AG09319 (cell line): ENCODE results near the gene CA10.

Experiments used
- DNase-seq: peaks from one replicate; pipeline ENCODE4 v3.0.0-alpha.2; 2010; ENCODE audit warnings: low read depth; ENCODE audit errors: extremely low read depth
- CTCF ChIP-seq: IDR thresholded peaks from 2 replicates; pipeline ENCODE4 v1.5.1; 2011; ENCODE audit warnings: low read depth, mild to moderate bottlenecking, inconsistent platforms, low read length, moderate library complexity

Gene CA10

DNA sequence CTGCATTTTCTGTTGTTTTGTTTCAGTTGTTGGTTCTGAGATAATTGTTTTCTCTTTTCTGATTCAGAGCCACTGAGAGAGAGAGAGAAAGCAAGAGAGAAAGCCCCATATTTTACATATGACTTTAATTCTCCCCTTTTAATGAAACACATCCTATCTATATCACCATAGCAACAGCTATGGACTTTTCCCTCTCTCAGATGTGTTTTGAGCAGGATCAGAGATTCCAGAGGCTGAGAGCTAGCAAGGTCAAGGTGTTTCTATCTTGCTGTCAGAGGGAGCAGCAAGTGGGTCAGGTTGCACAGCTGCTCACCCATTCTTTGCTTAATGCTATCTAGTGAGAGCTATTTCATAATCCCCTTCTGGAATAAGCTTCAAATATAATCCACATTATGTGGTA, 415.9 kb downstream of the CA10 start:
- DNase-seq = no peak
- no peak for TF ChIP-seq CTCF

GRCh38 chr17:51741458-51741857, 417.1 kb downstream of the CA10 start:
- no peak for DNase-seq

GRCh38 chr17:51740531-51740930, 418.0 kb downstream of the CA10 start:
- no peak for DNase-seq
- no peak for TF ChIP-seq CTCF

More at GRCh38 chr17:51741458-51741857, 417.1 kb downstream of the CA10 start:
- TF ChIP-seq CTCF = no peak

DNA sequence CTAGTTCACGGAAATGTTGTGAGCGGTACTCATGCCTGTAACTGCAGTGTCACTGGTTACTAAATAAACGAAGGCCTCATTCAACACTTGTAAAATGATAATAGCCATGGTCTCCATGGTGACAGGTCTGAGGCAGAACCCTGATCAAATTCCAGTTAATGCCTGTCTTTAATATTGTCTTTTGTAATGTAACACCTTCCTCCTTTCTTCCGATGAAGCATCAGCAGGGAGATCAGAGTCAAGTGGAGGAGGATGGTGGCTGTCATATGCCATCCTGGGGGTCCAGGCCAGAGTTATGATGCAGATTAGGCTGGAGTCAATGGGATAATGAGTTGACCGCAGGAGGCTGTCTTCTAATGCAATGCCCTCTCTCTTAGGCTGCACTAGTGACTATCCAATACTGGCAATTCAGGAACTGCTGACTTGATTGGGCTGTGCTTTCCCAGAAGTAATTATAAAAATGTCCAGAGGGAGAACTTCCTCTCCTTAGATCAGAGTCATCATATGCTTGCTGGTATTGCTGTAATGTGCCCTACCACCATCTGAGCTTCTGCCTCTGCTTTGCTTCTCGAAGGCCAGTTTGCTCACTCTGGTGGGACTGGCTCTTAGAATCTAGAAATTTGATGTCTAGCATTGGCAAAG, 419.1 kb downstream of the CA10 start:
- DNase-seq = no peak
- no peak for TF ChIP-seq CTCF

DNA sequence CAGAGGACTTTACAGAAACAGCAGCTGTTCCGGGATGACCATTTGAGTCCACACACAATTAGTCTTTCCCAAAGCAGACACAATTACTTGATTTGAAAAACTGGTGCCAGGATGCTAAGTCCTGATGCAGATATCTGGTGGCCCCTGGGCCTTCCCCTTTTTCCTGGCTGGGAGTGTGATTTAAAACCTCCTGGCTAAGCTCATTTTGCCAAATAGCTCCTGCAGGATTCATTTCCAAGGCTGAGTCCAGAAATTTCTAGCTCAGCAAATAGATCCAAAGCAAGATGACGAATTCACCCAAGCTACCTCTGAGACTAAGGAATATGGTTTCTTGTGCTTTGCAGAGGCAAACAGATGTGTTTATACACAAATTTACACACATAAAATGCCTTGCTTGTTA, 422.2 kb downstream of the CA10 start:
- TF ChIP-seq CTCF = no peak

DNA sequence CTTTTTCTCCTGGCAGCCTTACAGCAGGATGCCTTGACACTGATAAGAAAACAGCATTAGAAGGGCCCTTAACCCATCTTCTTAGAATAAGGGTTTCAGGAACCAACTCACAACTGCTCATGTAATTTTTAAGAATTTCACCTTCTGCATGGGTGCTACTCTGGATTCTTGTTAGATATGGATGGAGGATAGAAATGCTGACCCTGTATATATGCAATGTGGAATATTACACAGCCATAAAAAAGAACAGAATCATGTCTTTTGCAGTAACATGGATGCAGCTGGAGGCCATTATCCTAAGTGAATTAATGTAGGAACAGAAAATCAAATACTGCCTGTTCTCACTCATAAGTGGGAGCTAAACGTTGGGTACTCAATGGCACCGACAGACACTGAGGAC, 423.5 kb downstream of the CA10 start:
- no peak for DNase-seq
- no peak for TF ChIP-seq CTCF

More for the DNA sequence above, 422.2 kb downstream of the CA10 start:
- no peak for DNase-seq

- no peak for DNase-seq
- no peak for TF ChIP-seq CTCF
These were observed 424.1 kb downstream of the CA10 start for GRCh38 chr17:51734462-51734861.
